H1 (cell line): ENCODE data around the gene TIGD1. TPM values are rescaled to one million over a fixed set of nuclear protein-coding genes. Genes with fewer than 3 reads are reported as not detected.

Source experiments
- CTCF ChIA-PET: fragments of 300-600 bp; sonication (Branson Sonifier 250); formaldehyde crosslinking; loops from one replicate; lab custom pipeline; 2021; ENCODE audit not compliant: partially characterized antibody; lab: Charles Lee
- POLR2A ChIA-PET: fragments of 300-600 bp; sonication (Branson Sonifier 250); formaldehyde crosslinking; loops from one replicate; lab custom pipeline; 2021; ENCODE audit warnings: inconsistent platforms; ENCODE audit not compliant: partially characterized antibody; lab: Charles Lee
- DNase-seq, 2 experiments: peaks; one replicate each; pipeline versions ENCODE4 v3.0.0 to v3.0.0-alpha.2; 2010 to 2022; ENCODE audit warnings: low spot score in 2 of 2, low read depth in 1 of 2, mixed read lengths in 1 of 2
- FAIRE-seq: peaks from 2 replicates; lab custom pipeline; 2011; peaks lifted over from hg19 to GRCh38; lab: Jason Lieb, UNC
- H2AFZ ChIP-seq: 2 replicates; pipeline ENCODE4 v1.8.1; 2012; ENCODE audit warnings: low read length, inconsistent platforms
- H2AK5ac ChIP-seq: 2 replicates; pipeline ENCODE4 v1.6.1; 2013; ENCODE audit warnings: low read depth, low read length
- H2BK120ac ChIP-seq: replicated peaks from 2 replicates; pipeline ENCODE3; 2013; ENCODE audit warnings: low read depth, low read length, inconsistent platforms
- H2BK12ac ChIP-seq: 2 replicates; pipeline ENCODE4 v1.6.1; 2013; ENCODE audit warnings: low read depth, low read length
- H2BK15ac ChIP-seq: 2 replicates; pipeline ENCODE4 v1.6.1; 2013; ENCODE audit warnings: low read length
- H2BK20ac ChIP-seq: 2 replicates; pipeline ENCODE4 v1.6.1; 2013; ENCODE audit warnings: low read length
- H2BK5ac ChIP-seq: 2 replicates; pipeline ENCODE4 v1.6.1; 2013; ENCODE audit warnings: low read depth, low read length
- H3K14ac ChIP-seq: 2 replicates; pipeline ENCODE4 v1.6.1; 2013; ENCODE audit warnings: inconsistent platforms; ENCODE audit not compliant: insufficient read length
- H3K18ac ChIP-seq: 2 replicates; pipeline ENCODE4 v1.6.1; 2013; ENCODE audit warnings: low read length; ENCODE audit errors: extremely low read depth
- H3K23ac ChIP-seq: 2 replicates; pipeline ENCODE4 v1.6.1; 2013; ENCODE audit warnings: inconsistent platforms; ENCODE audit not compliant: insufficient read length
- H3K23me2 ChIP-seq: 2 replicates; pipeline ENCODE4 v1.6.1; 2013; ENCODE audit warnings: low read depth, low read length
- H3K27ac ChIP-seq: 2 replicates; pipeline ENCODE4 v1.6.1; 2011; ENCODE audit warnings: low read depth, low read length, inconsistent platforms
- H3K27me3 ChIP-seq, 4 experiments: replicated peaks in 1 of 4; 1 replicate in 1 of 4; 2 replicates in 3 of 4; pipeline versions ENCODE4 v1.6.1 to v1.8.1; 2011 to 2013; ENCODE audit warnings: low read length in 3 of 4, mild to moderate bottlenecking in 3 of 4, inconsistent platforms in 2 of 4, mixed read lengths in 2 of 4, moderate library complexity in 1 of 4; ENCODE audit not compliant: control insufficient read depth in 3 of 4, insufficient read depth in 3 of 4; ENCODE audit errors: extremely low read depth in 1 of 4
- H3K36me3 ChIP-seq, 4 experiments: 2 replicates each; pipeline versions ENCODE4 v1.6.1 to v1.8.1; 2011 to 2013; ENCODE audit warnings: mild to moderate bottlenecking in 4 of 4, low read length in 3 of 4, moderate library complexity in 2 of 4, control low read depth in 1 of 4, inconsistent platforms in 1 of 4; ENCODE audit not compliant: insufficient read depth in 4 of 4, control insufficient read depth in 2 of 4
- H3K4ac ChIP-seq: replicated peaks from 2 replicates; pipeline ENCODE3; 2013; ENCODE audit warnings: low read length, low read depth, mixed read lengths, inconsistent platforms; ENCODE audit not compliant: insufficient read length
- H3K4me1 ChIP-seq, 4 experiments: replicated peaks in 1 of 4; 1 replicate in 1 of 4; 2 replicates in 3 of 4; pipeline versions ENCODE4 v1.6.1 to v1.8.1; 2011 to 2013; ENCODE audit warnings: low read length in 3 of 4, inconsistent platforms in 2 of 4, mixed read lengths in 1 of 4; ENCODE audit not compliant: insufficient read depth in 4 of 4, control insufficient read depth in 3 of 4
- H3K4me2 ChIP-seq, 2 experiments: 2 replicates each; pipeline versions ENCODE4 v1.6.1 to v1.8.1; 2011 to 2013; ENCODE audit warnings: low read depth in 2 of 2, low read length in 2 of 2, control low read depth in 1 of 2, inconsistent platforms in 1 of 2, mild to moderate bottlenecking in 1 of 2; ENCODE audit not compliant: insufficient read depth in 1 of 2
- H3K4me3 ChIP-seq, 4 experiments: fragments of 200-600, 300-600 bp in 1 of 4; sonication (generic), shearing (Covaris generic), sonication (Bioruptor Twin) in 1 of 4; 2 replicates each; pipeline versions ENCODE4 v1.5.1 to v1.8.1; 2011 to 2016; ENCODE audit warnings: low read length in 4 of 4, low read depth in 3 of 4, control low read depth in 2 of 4, inconsistent platforms in 2 of 4, mild to moderate bottlenecking in 2 of 4, mixed read lengths in 1 of 4, moderate library complexity in 1 of 4; ENCODE audit not compliant: insufficient read depth in 2 of 4; ENCODE audit errors: extremely low read depth in 1 of 4
- H3K56ac ChIP-seq: replicated peaks from 2 replicates; pipeline ENCODE3; 2013; ENCODE audit warnings: low read depth, mild to moderate bottlenecking, mixed read lengths, low read length, inconsistent platforms; ENCODE audit not compliant: insufficient read length
- H3K79me1 ChIP-seq: 2 replicates; pipeline ENCODE4 v1.6.1; 2013; ENCODE audit warnings: low read depth, low read length, control low read depth
- H3K79me2 ChIP-seq, 2 experiments: 2 replicates each; pipeline versions ENCODE4 v1.6.1 to v1.8.1; 2012 to 2013; ENCODE audit warnings: low read length in 2 of 2, mild to moderate bottlenecking in 2 of 2, inconsistent platforms in 1 of 2; ENCODE audit not compliant: insufficient read depth in 2 of 2, control insufficient read depth in 1 of 2
- H3K9ac ChIP-seq, 4 experiments: replicated peaks in 1 of 4; 1 replicate in 1 of 4; 2 replicates in 3 of 4; pipeline versions ENCODE4 v1.6.1 to v1.8.1; 2011 to 2013; ENCODE audit warnings: low read depth in 3 of 4, low read length in 3 of 4, control low read depth in 2 of 4, mild to moderate bottlenecking in 2 of 4, moderate library complexity in 2 of 4, inconsistent platforms in 1 of 4; ENCODE audit errors: extremely low read depth in 1 of 4
- H3K9me3 ChIP-seq, 2 experiments: 2 replicates each; pipeline versions ENCODE4 v1.6.1 to v1.8.1; 2012 to 2013; ENCODE audit warnings: mild to moderate bottlenecking in 2 of 2, moderate library complexity in 2 of 2, control low read depth in 1 of 2, inconsistent platforms in 1 of 2, low read depth in 1 of 2, low read length in 1 of 2, mixed read lengths in 1 of 2; ENCODE audit not compliant: insufficient read depth in 2 of 2
- H4K20me1 ChIP-seq, 2 experiments: replicated peaks in 1 of 2; 2 replicates each; pipeline versions ENCODE3 to v1.8.1; 2011 to 2013; ENCODE audit warnings: inconsistent platforms in 2 of 2, low read length in 2 of 2, mild to moderate bottlenecking in 1 of 2; ENCODE audit not compliant: insufficient read depth in 2 of 2, control insufficient read depth in 1 of 2
- H4K5ac ChIP-seq: 2 replicates; pipeline ENCODE4 v1.6.1; 2013; ENCODE audit warnings: low read length, low read depth, mixed read lengths, inconsistent platforms; ENCODE audit not compliant: insufficient read length
- H4K8ac ChIP-seq: 2 replicates; pipeline ENCODE4 v1.8.0; 2013; ENCODE audit warnings: mild to moderate bottlenecking, moderate library complexity, low read length, inconsistent platforms; ENCODE audit not compliant: insufficient read depth; ENCODE audit errors: extremely low read depth
- H4K91ac ChIP-seq: replicated peaks from 2 replicates; pipeline ENCODE3; 2013; ENCODE audit warnings: low read length, mixed read lengths, inconsistent platforms; ENCODE audit not compliant: insufficient read length
- CHD1 ChIP-seq: IDR thresholded peaks from 2 replicates; pipeline ENCODE4 v1.6.1; 2012; ENCODE audit warnings: low read depth, low read length, improper control_type of control experiment
- CHD2 ChIP-seq: IDR thresholded peaks from 2 replicates; pipeline ENCODE4 v1.6.1; 2012; ENCODE audit warnings: low read length, improper control_type of control experiment
- EGR1 ChIP-seq: IDR thresholded peaks from 2 replicates; pipeline ENCODE4 v1.6.1; 2011; ENCODE audit warnings: low read depth, low read length, borderline replicate concordance
- HDAC6 ChIP-seq: IDR thresholded peaks from one replicate; pipeline ENCODE4 v1.7.1; 2012; ENCODE audit warnings: low read depth, mild to moderate bottlenecking, inconsistent platforms, low read length, moderate library complexity
- POLR2AphosphoS5 ChIP-seq: IDR thresholded peaks from 2 replicates; pipeline ENCODE4 v1.6.1; 2011; ENCODE audit warnings: low read depth, low read length
- RAD21 ChIP-seq, 2 experiments: IDR thresholded peaks in 1 of 2; conservative IDR thresholded peaks in 1 of 2; 2 replicates each; pipeline ENCODE4 v1.6.1; 2011; ENCODE audit warnings: low read depth in 2 of 2, low read length in 2 of 2, improper control_type of control experiment in 1 of 2, inconsistent platforms in 1 of 2, mild to moderate bottlenecking in 1 of 2, moderate library complexity in 1 of 2
- RFX5 ChIP-seq: IDR thresholded peaks from 2 replicates; pipeline ENCODE4 v1.6.1; 2011; ENCODE audit warnings: low read depth, low read length, improper control_type of control experiment, borderline replicate concordance
- SIRT6 ChIP-seq: IDR thresholded peaks from one replicate; pipeline ENCODE4 v1.7.1; 2012; ENCODE audit warnings: low read length, inconsistent platforms
- SIX5 ChIP-seq: IDR thresholded peaks from 2 replicates; pipeline ENCODE4 v1.6.1; 2011; ENCODE audit warnings: mild to moderate bottlenecking, low read depth, low read length
- SP2 ChIP-seq: IDR thresholded peaks from 2 replicates; pipeline ENCODE4 v1.6.1; 2012; ENCODE audit warnings: mild to moderate bottlenecking, low read length, inconsistent platforms
- SP4 ChIP-seq: IDR thresholded peaks from 2 replicates; pipeline ENCODE4 v1.6.1; 2012; ENCODE audit warnings: low read length, inconsistent platforms
- SRF ChIP-seq: IDR thresholded peaks from 2 replicates; pipeline ENCODE4 v1.6.1; 2011; ENCODE audit warnings: mild to moderate bottlenecking, low read depth, low read length, moderate library complexity
- SUZ12 ChIP-seq: fragments of 200-600 bp; sonication (generic); IDR thresholded peaks from 2 replicates; pipeline ENCODE4 v1.6.1; 2012; ENCODE audit warnings: mild to moderate bottlenecking, inconsistent platforms, low read length, moderate library complexity, mixed read lengths
- TCF12 ChIP-seq: IDR thresholded peaks from 2 replicates; pipeline ENCODE4 v1.6.1; 2011; ENCODE audit warnings: low read depth, mild to moderate bottlenecking, low read length
- YY1 ChIP-seq: IDR thresholded peaks from 2 replicates; pipeline ENCODE4 v1.6.1; 2011; ENCODE audit warnings: low read depth, mild to moderate bottlenecking, low read length
- WGBS, 2 experiments: shearing (Covaris generic) in 1 of 2; methylation state at CpG; one replicate each; pipeline versions ENCODE4 v1.1.6 to v1.1.7; 2013 to 2015; ENCODE audit warnings: low lambda C conversion rate in 2 of 2, mixed read lengths in 2 of 2, inconsistent platforms in 1 of 2, low coverage in 1 of 2, missing lambda C conversion rate in 1 of 2; ENCODE audit not compliant: insufficient replicate concordance in 2 of 2, insufficient coverage in 1 of 2, insufficient read length in 1 of 2; ENCODE audit errors: extremely low coverage in 1 of 2, missing lambda C conversion rate in 1 of 2; 5-methylcytosine and 5-hydroxymethylcytosine counted together
- polyA plus RNA-seq, 7 experiments: library from polyadenylated mRNA; depleted of rRNA in 3 of 7; stranded (reverse) in 5 of 7; unstranded in 2 of 7; fragments of >200 nt in 5 of 7; fragments of 200-250 nt in 2 of 7; gene quantifications; 1 replicate in 5 of 7; 2 replicates in 1 of 7; 4 replicates in 1 of 7; pipeline versions ENCODE4 v1.2.1 to v1.2.3, GENCODE V29; 2011 to 2013; ENCODE audit warnings: missing spikeins in 2 of 7, mixed read lengths in 2 of 7
- total RNA-seq: library from RNA; stranded (reverse); fragmentation: NEBNext Ultra II Directional; extraction: Animal tissue kit (Norgen Biotek cat#: 25700); gene quantifications from 2 replicates; pipeline ENCODE4 v1.2.1, GENCODE V29; 2021

Gene TIGD1
- total and polyA plus RNA-seq, 2 of the 8 experiments (the other 6 are each of a cell fraction or from before 2014, with no cell fraction given), result 4.7 to 8.3 TPM

DNA sequence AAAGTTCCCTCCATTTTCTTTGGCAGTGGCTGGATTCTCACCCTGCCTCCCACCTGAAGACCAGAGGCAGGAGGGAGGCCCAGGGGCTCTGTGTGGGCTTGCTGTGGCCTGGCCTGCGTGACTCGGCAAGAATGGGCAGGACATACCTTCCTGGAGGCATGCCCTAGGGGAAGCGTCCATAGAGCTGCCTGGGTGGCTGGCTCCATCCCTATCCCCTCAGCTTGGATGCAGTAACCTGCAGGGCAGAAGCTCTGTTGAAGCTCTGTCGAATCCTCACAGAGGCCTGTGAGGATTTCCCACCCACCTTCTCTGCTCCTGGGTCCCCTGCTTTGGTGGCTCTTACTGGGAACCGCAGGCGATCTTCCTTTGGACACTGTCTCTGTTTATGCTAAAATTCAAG is 31.5 kb downstream of the TIGD1 start:
- no peak overlapping the region for H3K14ac ChIP-seq
- TF ChIP-seq SP2 (no peak), HDAC6 (no peak), CHD2 (no peak), SP4 (no peak), SIRT6 (no peak), CHD1 (no peak), SUZ12 (no peak), SRF (no peak), RFX5 (no peak), SIX5 (no peak), POLR2AphosphoS5 (no peak), TCF12 (no peak), RAD21 (IDR thresholded peaks at IDR 0.05 in 1 of 2, conservative IDR thresholded peaks at IDR 0.05 in 1 of 2; ENCODE audit: low read depth in 2 of 2, low read length in 2 of 2) (no peak), YY1 (no peak), EGR1 (no peak)
- H3K4me3 ChIP-seq, result no peak overlapping the region
- ChIA-PET CTCF (interaction anchor here (0.8 to 10.6 kb wide), 13 partner anchors 10 to 183 kb away, joined by 3 to 176 read pairs (median 4); no protein-coding TSS in a partner anchor), POLR2A (interaction anchor here (1.1 kb wide), 1 partner anchor 30 kb away, joined by 3 read pairs; no protein-coding TSS in a partner anchor)
- 70% methylated on average over 6 of the region's 6 CpGs; no CpG with 5 or more reads in 1 of the 2 experiments for WGBS, 2 experiments
- 0 out of 2 replicates have a peak overlapping the region, but pooled peaks have one; percentile 12 for H2BK5ac ChIP-seq
- H4K8ac ChIP-seq, result no peak overlapping the region
- FAIRE-seq (no peak), DNase-seq (no peak)
- H3K79me1 ChIP-seq, result no peaks in the 10 kb centered on the region
- no peak overlapping the region for H3K23ac ChIP-seq
- H3K4me2 ChIP-seq, result no peak overlapping the region
- peaks cover 6% of the 10 kb centered on the region; the same call in 1 of the 2 replicates for H3K23me2 ChIP-seq
- no peaks in the 10 kb centered on the region for H3K9me3 ChIP-seq
- no peak overlapping the region for H2AFZ ChIP-seq
- H3K27me3 ChIP-seq, result peaks cover 18 to 31% (median 29%) of the 10 kb centered on the region in 4 experiments
- H4K91ac ChIP-seq, result peak overlapping the region; percentile 37
- H2BK120ac ChIP-seq, result no peak overlapping the region
- H3K56ac ChIP-seq, result no peak overlapping the region
- H4K5ac ChIP-seq, result no peak overlapping the region
- H2AK5ac ChIP-seq, result no peak overlapping the region
- no peak overlapping the region for H2BK20ac ChIP-seq
- no peak overlapping the region; the same call in 1 of the 2 replicates for H2BK12ac ChIP-seq
- H4K20me1 ChIP-seq, result peaks cover 1 to 4% of the 10 kb centered on the region in 2 experiments
- H3K18ac ChIP-seq, result no peak overlapping the region
- no peak overlapping the region for H3K27ac ChIP-seq
- no peak overlapping the region for H3K9ac ChIP-seq
- no peak overlapping the region for H2BK15ac ChIP-seq
- no peak overlapping the region for H3K4ac ChIP-seq
- no peaks in the 10 kb centered on the region for H3K36me3 ChIP-seq
- H3K4me1 ChIP-seq, result peaks cover 0 to 15% (median 5%) of the 10 kb centered on the region in 4 experiments; a peak in 5 of 7 replicates
- H3K79me2 ChIP-seq, result no peaks in the 10 kb centered on the region
